ENCODE measurements around the gene CABP7.
"Not testable (repeated sequence)": the region's sequence is repeated elsewhere in the genome, so short reads cannot be mapped to it uniquely, and the experiment has no call there.

CABP7 gene

DNA sequence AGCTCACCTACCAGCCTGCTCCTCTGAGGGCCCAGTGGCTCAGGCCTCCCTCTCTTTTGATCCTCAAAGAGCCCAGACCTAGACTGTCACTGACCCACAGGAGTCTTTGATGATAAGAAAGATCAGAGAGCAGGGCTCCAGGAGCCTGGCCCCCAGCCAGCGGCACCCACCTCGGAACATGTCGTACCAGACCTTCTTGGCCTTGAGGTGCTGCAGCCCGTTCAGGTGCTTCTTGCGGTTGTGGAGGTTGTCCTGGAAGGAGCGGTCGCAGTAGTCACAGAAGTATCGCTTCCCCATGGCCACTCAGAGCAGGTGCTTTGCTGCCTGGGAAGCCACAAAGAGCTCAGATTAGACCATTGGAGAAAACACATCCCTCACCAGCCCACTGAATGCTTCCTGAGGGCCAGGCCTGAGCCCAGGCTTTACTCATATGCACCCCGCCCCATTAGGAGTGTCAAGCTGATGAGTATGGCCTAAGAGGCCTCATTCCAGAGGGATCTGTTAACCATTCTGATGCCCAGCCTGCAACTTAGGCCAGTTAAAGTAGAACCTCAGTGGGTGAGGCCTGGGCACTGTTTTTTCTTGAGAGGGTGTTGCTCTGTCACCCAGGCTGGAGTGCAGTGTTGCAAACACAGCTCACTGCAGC, 28.6 kb downstream of the CABP7 start:
- DNase-seq (ENCODE audit: low read depth): no peak

- DNase-seq (ENCODE audit: low read depth): no peak
These were observed 30.2 kb downstream of the CABP7 start for GRCh38 chr22:29750029-29750428.

DNA sequence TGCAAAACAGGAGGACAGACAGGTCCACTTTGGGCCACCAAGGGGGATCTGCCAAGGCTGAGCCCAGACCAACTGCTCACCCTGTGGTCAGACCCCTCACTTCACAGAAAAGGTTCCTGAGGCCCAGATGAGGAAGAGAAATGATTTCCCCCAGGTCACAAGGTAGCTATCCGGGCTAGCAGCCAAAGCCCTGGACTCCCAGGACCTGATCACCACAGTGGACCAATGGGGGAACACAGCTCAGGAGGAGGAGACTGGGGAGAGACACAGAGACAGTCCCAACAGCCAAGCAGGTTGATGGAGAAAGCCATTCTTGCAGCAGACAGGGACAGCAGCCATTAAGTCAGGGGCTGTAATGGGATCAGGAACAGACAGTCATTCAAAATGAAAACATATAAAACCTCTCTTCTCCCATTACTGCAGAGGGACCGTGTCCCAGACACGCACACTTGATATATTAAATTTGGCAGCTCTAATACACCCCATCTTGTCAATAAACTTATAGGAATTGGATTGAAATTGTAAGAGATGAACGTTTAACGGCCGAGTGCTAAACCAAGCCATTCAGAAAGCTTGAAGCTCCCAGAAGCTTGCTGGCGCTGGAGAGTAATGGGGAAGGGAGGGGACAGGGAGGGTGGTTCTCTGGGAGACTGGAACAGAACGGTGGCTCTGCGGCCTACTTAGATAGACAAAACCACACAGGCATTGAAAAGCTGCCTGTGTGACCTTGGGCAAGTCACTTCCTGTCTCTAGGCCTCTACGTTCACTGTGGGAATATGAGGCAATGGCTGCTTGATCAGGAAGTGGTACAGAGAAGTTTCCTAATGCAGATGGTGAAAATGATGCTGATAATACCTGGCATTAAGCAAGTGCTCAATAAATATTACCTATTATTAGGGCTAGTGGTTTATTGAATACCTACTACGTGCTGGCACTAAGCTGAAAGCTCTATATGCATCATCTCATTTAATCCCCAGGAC, 31.0 kb downstream of the CABP7 start:
- no peak for DNase-seq (ENCODE audit: low read depth)

DNA sequence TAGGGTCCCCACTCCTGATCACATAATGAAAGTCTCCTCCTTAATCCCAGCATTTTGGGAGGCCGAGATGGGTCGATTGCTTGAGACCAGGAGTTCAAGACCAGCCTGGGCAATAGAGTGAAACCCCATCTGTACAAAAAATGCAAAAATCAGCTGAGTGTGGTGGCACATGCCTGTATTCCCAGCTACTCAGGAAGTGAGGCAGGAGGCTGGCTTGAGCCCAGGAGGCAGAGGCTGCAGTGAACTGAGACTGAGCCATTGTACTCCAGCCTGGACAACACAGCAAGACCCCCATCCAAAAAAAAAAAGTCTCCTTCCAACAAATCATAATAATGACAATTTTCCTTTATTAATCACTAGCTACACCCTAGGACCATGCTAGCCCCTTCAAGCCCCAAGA, 31.9 kb downstream of the CABP7 start:
- DNase-seq (ENCODE audit: low read depth): no peak

GRCh38 chr22:29753808-29754657, 34.2 kb downstream of the CABP7 start:
- no peak for DNase-seq (ENCODE audit: low read depth)

DNA sequence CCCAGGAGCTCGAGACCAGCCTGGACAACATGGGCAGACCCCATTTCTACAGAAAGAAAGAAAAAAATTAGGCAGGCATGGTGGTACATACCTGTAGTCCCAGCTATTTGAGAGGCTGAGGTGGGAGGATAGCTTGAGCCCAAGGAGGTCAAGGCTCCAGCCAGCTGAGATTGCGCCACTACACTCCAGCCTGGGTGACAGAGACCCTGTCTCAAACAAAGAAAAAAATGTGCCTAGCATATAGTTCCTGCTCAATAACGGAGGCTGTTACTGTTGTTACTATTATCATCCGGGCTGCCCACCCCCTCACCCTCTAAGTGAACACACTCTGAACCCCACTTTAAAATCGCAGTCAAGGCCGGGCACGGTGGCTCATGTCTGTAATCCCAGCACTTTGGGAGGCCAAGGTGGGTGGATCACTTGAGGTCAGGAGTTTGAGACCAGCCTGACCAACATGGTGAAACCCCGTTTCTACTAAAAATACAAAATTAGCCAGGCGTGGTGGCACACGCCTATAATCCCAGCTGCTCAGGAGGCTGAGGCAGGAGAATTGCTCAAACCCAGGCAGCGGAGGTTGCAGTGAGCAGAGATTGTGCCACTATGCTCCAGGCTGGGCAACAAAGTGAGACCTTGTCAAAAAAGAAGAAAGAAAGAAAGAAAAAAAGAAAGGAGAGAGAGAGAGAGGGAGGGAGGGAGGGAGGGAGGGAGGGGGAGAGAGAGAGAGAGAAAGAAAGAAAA, 35.0 kb downstream of the CABP7 start:
- DNase-seq (ENCODE audit: low read depth): not testable (repeated sequence)

DNA sequence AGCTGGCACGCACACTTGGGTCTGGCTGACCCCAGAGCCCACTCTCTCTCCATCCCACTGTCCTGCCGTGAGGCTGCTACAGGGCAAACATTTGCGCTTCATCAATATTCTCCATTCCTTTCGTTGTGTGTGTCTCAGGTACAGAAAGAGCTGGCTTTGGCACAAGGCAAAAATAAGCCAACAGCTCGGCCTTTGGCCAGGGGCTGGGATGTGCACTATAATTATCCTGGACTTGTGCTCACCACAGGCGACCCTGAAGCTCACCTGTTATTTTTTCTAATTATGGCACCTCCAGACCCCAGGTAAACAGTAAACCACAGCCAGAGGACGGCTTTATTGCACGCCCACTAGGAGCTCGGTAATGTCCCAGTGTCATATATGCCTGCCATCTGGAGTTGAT, 36.1 kb downstream of the CABP7 start:
- DNase-seq (ENCODE audit: low read depth): no peak

DNA sequence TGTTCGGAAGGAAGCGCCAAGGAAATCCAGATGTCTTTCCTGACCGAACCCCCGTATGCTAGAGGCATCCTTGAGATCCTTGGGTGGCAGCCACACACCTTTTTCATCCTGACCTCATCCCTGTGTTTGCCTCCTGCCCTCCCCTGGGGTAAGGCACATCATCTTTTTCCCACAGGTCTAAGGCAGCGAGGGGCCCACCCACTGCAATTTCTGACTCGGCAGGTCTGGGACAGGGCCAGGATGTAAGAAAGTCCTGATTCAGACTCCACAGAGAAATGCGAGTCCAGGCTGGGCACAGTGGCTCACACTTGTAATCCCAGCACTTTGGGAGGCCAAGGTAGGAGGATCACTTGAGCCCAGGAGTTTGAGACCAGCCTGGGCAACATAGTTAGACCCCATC, 36.5 kb downstream of the CABP7 start:
- no peak for DNase-seq (ENCODE audit: low read depth)

DNA sequence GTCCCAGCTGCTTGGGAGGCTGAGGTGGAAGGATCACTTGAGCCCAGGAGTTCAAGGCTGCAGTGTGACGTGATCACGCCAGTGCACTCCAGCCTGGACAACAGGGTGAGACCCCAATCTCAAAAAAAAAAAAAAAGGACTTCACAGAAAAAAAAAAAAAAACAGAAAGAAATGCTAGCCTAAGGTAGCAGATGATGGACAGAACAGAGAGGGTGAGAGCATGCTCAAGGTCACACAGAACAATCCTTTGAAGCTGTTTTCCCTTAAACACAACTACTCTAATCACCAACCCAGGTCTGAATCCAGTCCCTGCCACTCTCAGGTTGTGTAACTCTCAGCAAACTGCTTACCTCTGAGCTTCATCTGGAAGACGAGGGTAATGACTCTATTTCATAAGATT, 37.3 kb downstream of the CABP7 start:
- no peak for DNase-seq (ENCODE audit: low read depth)

DNA sequence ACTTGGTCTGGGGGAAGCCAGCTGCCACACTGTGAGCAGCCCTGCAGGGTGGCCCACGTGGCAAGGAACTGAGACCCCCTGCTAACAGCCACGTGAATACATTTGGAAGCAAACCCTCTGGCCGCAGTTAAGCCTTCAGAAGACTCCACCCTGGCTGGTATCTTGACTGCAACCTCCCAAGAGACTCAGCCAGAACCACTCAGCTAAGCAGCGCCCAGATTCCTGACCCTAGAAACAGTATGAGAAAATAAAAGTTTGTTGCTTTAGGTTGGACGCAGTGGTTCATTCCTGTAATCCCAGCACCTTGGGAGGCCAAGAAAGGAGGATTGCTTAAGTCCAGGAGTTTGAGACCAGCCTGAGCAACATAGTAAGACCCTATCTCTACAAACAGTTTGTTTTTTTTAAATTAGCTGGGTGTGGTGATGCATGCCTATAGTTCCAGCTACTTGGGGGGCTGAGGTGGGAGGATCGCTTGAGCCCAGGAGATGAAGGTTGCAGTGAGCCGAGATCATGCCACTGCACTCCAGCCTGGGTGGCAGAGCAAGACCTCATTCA, 38.3 kb downstream of the CABP7 start:
- DNase-seq (ENCODE audit: low read depth): no peak

DNA sequence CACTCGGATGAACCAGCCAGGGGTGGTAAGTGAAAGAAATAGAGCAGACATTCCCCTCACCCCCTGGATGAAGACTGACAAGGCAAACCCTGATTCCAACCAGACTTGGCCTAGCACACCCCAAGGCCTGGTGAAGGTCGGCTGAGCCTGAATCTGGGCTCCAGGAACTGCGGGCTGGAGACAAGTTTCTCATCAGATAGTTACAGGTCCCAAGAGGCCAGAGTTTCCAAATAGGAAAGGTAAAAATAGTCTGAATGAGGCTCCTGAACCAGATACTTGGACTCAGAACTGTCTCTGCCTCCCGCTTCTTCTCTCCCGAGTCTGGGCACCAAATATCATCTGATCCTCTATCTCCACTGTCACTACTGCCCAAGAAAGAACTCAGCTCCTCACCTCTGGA, 39.2 kb downstream of the CABP7 start:
- no peak for DNase-seq (ENCODE audit: low read depth)

GRCh38 chr22:29762263-29762662, 42.5 kb downstream of the CABP7 start:
- no peak for DNase-seq (ENCODE audit: low read depth)

- DNase-seq (ENCODE audit: low read depth): no peak
These were observed 46.3 kb downstream of the CABP7 start for GRCh38 chr22:29765905-29766631.

DNA sequence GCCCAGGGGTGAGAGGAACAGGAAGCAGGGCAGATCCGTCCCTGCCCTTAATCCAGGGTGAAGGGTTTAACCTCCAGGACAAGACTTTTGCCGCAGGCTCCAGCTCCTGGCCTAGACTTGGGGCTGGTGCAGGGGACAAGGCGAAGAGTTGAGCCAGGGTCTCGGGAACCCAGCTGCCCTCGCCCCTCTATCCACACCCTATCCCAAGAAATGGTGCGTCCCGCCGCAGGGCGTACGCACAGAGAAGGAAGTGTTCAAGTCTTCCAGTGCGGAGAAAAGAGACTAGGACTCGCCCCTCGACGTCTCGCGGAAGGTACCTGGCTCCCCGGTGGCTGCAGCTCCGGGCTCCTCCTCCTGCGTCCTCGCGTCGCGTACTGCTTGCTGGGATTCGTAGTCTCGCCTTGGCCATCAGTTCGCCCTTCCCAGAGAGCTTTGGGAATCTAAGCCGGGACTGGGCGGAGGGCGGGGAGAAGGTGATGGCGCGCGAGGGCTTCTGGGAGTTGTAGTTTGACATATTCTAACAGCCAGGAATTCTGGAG, 46.9 kb downstream of the CABP7 start, which contains the start of gene ZMAT5:
TSS of gene ZMAT5 (minus strand) at position 376 of the 539 bp plus-strand sequence. CDS start 18,463 bp downstream, outside the sequence.
- peak; percentile 72 for DNase-seq (ENCODE audit: low read depth)

GRCh38 chr22:29767171-29768051, 47.6 kb downstream of the CABP7 start, which contains the start of gene UQCR10:
UQCR10 (plus strand) TSS chr22:29767369; CDS start chr22:29767399, 30 bp downstream.
- peak; percentile 85 for DNase-seq (ENCODE audit: low read depth)

DNA sequence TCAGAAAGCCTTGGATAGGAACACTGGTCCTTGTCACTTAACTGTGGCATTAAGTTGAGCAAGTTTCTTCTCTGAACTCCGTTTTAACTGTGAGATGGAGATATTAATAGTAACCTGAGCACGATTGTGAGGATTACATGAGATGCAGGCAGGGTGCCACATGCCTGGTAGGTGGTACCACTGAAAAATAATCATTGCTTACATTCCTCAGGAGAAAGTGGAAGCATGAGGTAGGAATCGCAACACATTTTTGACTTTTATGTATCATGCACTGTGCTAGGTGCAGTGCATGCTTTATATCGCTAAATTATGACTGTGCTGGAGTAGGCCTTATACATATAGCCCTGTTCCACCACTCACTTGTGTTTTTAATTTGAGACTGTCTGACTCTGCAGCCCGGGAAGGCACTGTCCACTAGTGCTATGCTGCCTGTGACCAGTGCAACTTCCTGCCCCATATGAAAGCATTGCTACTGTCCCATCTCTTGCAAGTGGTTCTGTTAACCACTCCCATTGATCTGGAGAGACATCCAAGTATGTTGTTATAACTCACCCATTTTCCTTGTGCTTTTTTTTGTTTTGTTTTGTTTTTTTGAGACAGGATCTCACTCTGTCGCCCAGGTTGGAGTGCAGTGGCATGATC, 48.4 kb downstream of the CABP7 start:
- no peak for DNase-seq (ENCODE audit: low read depth)

DNA sequence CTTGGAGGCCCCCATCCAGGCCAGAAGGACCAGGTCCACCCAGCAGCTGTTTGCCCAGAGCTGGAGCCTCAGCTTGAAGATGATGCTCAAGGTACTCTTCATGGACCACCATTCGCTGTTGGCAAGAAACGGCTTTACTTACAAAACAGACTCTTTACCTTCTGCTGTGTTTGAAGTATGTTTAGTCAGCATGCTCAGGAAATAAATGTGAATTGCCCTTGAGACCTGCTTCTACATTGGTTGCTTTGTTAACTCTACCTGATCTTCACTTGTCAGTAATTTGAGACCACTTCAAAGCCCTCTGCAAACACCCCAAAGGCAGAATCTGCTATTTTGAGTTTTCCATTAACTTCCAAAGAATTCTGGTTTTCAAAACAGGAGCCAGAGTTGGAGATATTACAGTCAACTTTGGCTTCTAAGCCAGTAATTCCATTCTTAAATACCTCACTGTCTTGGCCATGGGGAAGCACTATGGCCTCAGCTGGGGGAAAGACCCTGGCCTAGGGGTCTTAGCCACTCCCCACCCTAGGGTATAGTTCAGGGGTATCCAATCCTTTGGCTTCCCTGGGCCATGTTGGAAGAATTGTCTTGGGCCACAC, 50.0 kb downstream of the CABP7 start:
- DNase-seq (ENCODE audit: low read depth): no peak

DNA sequence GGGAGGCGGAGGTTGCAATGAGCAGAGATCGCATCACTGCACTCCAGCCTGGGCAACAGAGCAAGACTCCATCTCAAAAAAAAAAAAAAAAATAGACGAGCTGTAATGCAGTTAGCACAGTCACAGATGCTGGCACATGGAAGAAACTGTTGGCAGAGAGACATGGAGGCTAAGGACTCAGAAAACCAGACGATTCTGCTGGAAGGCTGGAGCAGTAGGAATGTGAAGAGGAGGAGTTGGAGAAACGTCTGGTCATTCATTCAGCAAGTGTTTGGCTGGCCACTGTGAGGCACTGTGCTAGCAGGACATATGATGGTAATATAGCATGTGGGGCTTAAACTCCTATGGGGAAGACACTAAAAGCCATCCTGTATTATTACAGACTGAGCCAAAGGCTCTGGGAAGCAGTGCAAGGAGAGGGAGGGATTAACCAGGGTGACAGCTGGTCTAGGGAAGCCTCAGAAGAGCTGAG, 52.4 kb downstream of the CABP7 start:
- DNase-seq (ENCODE audit: low read depth): no peak

All from stimulated activated CD8-positive, alpha-beta memory T cell treated with anti-CD3 and anti-CD28 coated beads, Interleukin-15, amount 100 ng/mL, for 1 hour (primary cell).